Lung (tissue), 4 donors: Measurements from ENCODE around the gene LCORL. TPM values are rescaled to one million over a fixed set of nuclear protein-coding genes. Genes with fewer than 3 reads are reported as not detected.

Source experiments
- polyA plus RNA-seq, 2 donors: library from polyadenylated mRNA; stranded (reverse); fragments of 200-250 nt; gene quantifications; one replicate each; pipeline ENCODE4 v1.2.1, GENCODE V29; 2013
- total RNA-seq, 2 donors: library from RNA; depleted of rRNA in 1 of 2; stranded (reverse); fragments of >200 nt in 1 of 2; gene quantifications; one replicate each; pipeline ENCODE4 v1.2.1, GENCODE V29; 2014 to 2021
- donor health status: Bipolar disorder and iron deficiency.
- donor health status: healthy.
- donor health status: DM: yes; HTN: yes; CAD: no.

The LCORL gene
- total and polyA plus RNA-seq, 4 donors: 2.8 to 29.0 (median 7.0) TPM

Other genes starting within 250 kb of the LCORL start
- gene FAM184B, start 240.1 kb downstream of the LCORL start, total RNA-seq: under 1 TPM; 0.09 to 0.18 TPM
- under 1 TPM; 0.06 to 0.10 TPM for gene FAM184B, start 240.1 kb downstream of the LCORL start, polyA plus RNA-seq
- gene DCAF16, start 211.0 kb downstream of the LCORL start, total RNA-seq: 10 to 100 TPM; 24.3 to 37.9 TPM
- 10 to 100 TPM in 1 of 2 donors, 1 to 10 TPM in 1; 7.1 to 10.4 TPM for gene DCAF16, start 211.0 kb downstream of the LCORL start, polyA plus RNA-seq
- gene NCAPG, start 210.8 kb downstream of the LCORL start, total RNA-seq: 1 to 10 TPM in 1 of 2 donors, under 1 TPM in 1; 0.77 to 6.0 TPM
- gene NCAPG, start 210.8 kb downstream of the LCORL start, polyA plus RNA-seq: 1 to 10 TPM in 1 of 2 donors, under 1 TPM in 1; 0.73 to 1.6 TPM